Measurements from ENCODE around the gene CDC42BPG.

- TF ChIP-seq EP300 (IDR thresholded peaks at IDR 0.05; ENCODE audit: low read length): no peak
- TF ChIP-seq, protein P1, sequence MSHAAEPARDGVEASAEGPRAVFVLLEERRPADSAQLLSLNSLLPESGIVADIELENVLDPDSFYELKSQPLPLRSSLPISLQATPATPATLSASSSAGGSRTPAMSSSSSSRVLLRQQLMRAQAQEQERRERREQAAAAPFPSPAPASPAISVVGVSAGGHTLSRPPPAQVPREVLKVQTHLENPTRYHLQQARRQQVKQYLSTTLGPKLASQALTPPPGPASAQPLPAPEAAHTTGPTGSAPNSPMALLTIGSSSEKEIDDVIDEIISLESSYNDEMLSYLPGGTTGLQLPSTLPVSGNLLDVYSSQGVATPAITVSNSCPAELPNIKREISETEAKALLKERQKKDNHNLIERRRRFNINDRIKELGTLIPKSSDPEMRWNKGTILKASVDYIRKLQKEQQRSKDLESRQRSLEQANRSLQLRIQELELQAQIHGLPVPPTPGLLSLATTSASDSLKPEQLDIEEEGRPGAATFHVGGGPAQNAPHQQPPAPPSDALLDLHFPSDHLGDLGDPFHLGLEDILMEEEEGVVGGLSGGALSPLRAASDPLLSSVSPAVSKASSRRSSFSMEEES (CRISPR knock-in tag; IDR thresholded peaks at IDR 0.05): no peak
- no peak for TF ChIP-seq PREB (CRISPR knock-in tag; IDR thresholded peaks at IDR 0.05)
- TF ChIP-seq EZH2 (IDR thresholded peaks at IDR 0.05; ENCODE audit: borderline replicate concordance, low read depth, low read length): no peak
- no peak for TF ChIP-seq MYC (IDR thresholded peaks at IDR 0.05; ENCODE audit: low read depth, low read length)
- TF ChIP-seq MYC (CRISPR knock-in tag; IDR thresholded peaks at IDR 0.05; ENCODE audit: borderline replicate concordance, low read depth): no peak
- TF ChIP-seq, protein P2, sequence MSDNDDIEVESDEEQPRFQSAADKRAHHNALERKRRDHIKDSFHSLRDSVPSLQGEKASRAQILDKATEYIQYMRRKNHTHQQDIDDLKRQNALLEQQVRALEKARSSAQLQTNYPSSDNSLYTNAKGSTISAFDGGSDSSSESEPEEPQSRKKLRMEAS (CRISPR knock-in tag; IDR thresholded peaks at IDR 0.05): no peak
- no peak for TF ChIP-seq GABPA (tag; conservative IDR thresholded peaks at IDR 0.05; ENCODE audit: low read depth)
- TF ChIP-seq POLR2A (conservative IDR thresholded peaks at IDR 0.05): no peak
- TF ChIP-seq SIN3A (IDR thresholded peaks at IDR 0.05; ENCODE audit: borderline replicate concordance in 2 of 2, control insufficient read depth in 1 of 2, low read depth in 2 of 2, low read length in 2 of 2): no peak
- TF ChIP-seq ZNF778 (CRISPR knock-in tag; IDR thresholded peaks at IDR 0.05): no peak
- no peak for TF ChIP-seq RAD21 (CRISPR knock-in tag; conservative IDR thresholded peaks at IDR 0.05 in 1 of 2, IDR thresholded peaks at IDR 0.05 in 1 of 2)
- no peak for TF ChIP-seq ZBTB7A (IDR thresholded peaks at IDR 0.05; ENCODE audit: borderline replicate concordance, control insufficient read depth, low read depth, low read length)
Measured at GRCh38 chr11:64888406-64888728, 43.9 kb upstream of the CDC42BPG start.

Data from K562 (cell line).